ENCODE data around the gene ZNF697. TPM values are rescaled to one million over a fixed set of nuclear protein-coding genes. Genes with fewer than 3 reads are reported as not detected.

The ZNF697 gene
- total RNA-seq, 6 experiments from 2014 or later, result 7.5 to 8.5 (median 8.1) TPM

DNA sequence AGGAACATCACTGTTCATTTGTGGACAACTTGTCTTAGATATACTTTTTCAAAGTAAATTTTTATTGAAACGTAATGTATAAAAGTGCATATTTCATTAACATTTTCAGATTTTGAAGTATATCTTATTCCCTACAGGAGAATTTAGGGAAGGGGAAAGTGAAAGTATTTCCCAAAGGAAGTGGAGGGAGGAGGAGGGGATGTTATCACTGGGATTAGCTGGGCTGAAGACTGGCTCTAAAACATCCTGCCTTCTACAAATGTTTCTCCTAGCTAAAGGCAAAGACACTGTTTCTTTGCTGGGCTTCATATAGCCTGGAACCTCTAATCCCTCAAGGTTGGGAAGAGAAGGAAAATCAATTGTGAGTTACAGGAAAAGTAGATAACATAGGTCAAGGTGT lies 7.1 kb upstream of the ZNF697 start:
- TF ChIP-seq, protein P1, sequence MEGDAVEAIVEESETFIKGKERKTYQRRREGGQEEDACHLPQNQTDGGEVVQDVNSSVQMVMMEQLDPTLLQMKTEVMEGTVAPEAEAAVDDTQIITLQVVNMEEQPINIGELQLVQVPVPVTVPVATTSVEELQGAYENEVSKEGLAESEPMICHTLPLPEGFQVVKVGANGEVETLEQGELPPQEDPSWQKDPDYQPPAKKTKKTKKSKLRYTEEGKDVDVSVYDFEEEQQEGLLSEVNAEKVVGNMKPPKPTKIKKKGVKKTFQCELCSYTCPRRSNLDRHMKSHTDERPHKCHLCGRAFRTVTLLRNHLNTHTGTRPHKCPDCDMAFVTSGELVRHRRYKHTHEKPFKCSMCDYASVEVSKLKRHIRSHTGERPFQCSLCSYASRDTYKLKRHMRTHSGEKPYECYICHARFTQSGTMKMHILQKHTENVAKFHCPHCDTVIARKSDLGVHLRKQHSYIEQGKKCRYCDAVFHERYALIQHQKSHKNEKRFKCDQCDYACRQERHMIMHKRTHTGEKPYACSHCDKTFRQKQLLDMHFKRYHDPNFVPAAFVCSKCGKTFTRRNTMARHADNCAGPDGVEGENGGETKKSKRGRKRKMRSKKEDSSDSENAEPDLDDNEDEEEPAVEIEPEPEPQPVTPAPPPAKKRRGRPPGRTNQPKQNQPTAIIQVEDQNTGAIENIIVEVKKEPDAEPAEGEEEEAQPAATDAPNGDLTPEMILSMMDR (IDR thresholded peaks at IDR 0.05), result no peak
- H3K9me3 Mint-ChIP-seq, result no peaks in the 10 kb centered on the region
- H3K4me1 Mint-ChIP-seq (ENCODE audit: low read depth), result peaks cover 63% of the 10 kb centered on the region
- no peak for DNase-seq
- H3K36me3 Mint-ChIP-seq (ENCODE audit: low read depth), result peaks cover 4% of the 10 kb centered on the region; the same call in 1 of the 2 replicates
- no peak overlapping the region for H3K27ac Mint-ChIP-seq
- peaks cover 3% of the 10 kb centered on the region; the same call in 1 of the 2 replicates for H3K27me3 Mint-ChIP-seq (ENCODE audit: insufficient read depth)
- H3K4me3 Mint-ChIP-seq, result no peak overlapping the region

DNA sequence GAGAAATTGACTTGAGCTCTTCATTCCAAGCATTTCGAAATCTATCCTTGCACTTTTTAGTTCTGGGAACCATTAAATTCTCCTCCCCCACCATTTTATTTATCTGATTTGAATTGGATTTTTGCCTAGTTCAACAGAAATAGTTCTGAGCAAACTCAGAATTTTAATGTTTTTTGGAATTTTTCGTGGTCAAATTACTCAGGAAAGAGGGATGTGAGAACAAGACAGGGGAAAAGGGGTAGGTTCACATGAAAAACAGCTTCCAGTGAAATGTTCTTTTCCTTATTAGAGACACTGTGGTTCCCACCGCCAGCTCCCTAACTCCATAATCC lies 5.7 kb upstream of the ZNF697 start:
- DNase-seq, result peak; percentile 48
- H3K4me1 Mint-ChIP-seq (ENCODE audit: low read depth), result peaks cover 63% of the 10 kb centered on the region
- H3K4me3 Mint-ChIP-seq, result peak overlapping the region; percentile 18

DNA sequence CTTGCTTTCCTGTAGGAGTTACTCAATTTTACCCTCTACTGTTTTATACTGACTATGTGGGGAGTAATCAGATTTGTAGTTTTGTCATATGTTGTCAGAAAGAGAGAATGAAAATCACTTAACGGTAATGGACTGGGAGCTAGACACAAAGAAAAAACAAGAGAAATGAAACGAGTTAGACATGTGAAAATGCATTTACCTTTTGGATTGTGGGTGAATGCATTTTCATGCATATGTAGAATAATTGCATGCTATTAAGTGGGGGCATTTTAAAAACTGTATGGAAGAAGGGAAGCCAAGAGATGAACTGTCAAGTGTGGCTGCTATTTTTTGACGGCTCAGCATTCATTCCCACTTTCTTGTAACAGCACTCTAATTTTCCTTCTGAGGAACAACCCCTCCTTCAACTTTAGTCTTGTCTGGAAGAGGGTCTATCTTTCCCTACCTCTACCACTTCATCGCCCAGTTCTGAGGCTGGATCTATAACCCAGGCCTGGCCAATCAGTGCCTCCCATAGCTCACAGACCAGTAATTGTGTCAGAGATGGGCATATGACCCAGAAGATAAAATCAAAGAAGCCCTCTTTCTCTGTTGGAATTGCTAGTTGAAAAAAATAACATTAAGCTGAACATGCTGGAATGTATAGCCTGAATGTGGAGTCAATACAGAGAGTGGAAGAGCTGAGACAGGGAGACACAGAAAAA lies 5.2 kb upstream of the ZNF697 start:
- Mint-ChIP-seq H3K27me3 (ENCODE audit: insufficient read depth) (no peaks in the 10 kb centered on the region), H3K4me3 (peak overlapping the region; percentile 18), H3K36me3 (ENCODE audit: low read depth) (peaks cover 4% of the 10 kb centered on the region; the same call in 1 of the 2 replicates), H3K4me1 (ENCODE audit: low read depth) (peaks cover 66% of the 10 kb centered on the region), H3K27ac (peak overlapping the region; percentile 30), H3K9me3 (no peaks in the 10 kb centered on the region)
- DNase-seq, result no peak
- TF ChIP-seq, protein P1 (IDR thresholded peaks at IDR 0.05), result no peak

More for the DNA sequence above, 5.7 kb upstream of the ZNF697 start:
- H3K36me3 Mint-ChIP-seq (ENCODE audit: low read depth), result peaks cover 4% of the 10 kb centered on the region; the same call in 1 of the 2 replicates
- H3K9me3 Mint-ChIP-seq, result no peaks in the 10 kb centered on the region
- H3K27me3 Mint-ChIP-seq (ENCODE audit: insufficient read depth), result no peaks in the 10 kb centered on the region
- peak overlapping the region; percentile 30 for H3K27ac Mint-ChIP-seq
- TF ChIP-seq, protein P1 (IDR thresholded peaks at IDR 0.05), result no peak

DNA sequence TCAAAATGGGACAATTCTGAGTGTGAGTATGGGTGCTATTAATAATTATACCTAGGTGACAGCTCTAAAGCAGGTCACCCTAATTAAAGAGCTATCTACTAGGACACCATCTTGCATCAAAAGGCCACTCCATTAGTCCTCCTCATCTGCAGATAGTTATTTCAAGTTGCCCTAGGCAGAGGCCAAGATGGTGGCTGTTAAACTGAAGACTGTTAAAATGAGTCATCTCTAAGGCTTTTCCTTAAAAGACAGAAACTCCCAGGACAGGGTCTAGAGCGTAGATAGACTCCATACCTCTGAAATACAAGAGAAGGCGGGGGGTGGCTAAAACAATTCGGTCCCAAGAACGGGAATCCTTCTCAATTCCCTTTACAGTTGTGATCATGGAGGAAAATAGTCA lies 4.5 kb upstream of the ZNF697 start:
- DNase-seq, result peak; percentile 12
- no peaks in the 10 kb centered on the region for H3K9me3 Mint-ChIP-seq
- H3K36me3 Mint-ChIP-seq (ENCODE audit: low read depth), result peaks cover 4% of the 10 kb centered on the region; the same call in 1 of the 2 replicates
- peaks cover 66% of the 10 kb centered on the region for H3K4me1 Mint-ChIP-seq (ENCODE audit: low read depth)
- no peak overlapping the region for H3K27ac Mint-ChIP-seq
- no peaks in the 10 kb centered on the region for H3K27me3 Mint-ChIP-seq (ENCODE audit: insufficient read depth)
- no peak overlapping the region for H3K4me3 Mint-ChIP-seq
- TF ChIP-seq, protein P1 (IDR thresholded peaks at IDR 0.05), result no peak

DNA sequence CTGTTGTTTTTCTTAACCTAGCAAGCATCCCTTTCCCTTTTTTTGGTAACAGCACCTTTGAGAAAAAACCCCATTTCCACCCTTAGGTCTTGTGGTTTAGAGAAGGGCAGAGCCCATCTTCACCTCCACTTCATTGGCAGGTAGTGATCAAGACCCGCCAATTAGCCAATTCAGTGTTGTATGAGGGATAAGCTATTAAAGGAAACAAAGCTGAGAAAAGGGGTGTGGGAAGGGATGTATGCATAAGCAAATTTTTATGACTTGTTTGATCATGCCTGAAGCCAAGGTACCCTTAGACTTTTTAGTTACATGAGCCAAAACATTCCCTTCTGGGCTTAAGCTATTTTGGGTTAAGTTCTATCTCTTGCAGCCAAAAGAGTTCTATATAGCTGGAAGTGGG lies 3.6 kb upstream of the ZNF697 start:
- TF ChIP-seq, protein P1 (IDR thresholded peaks at IDR 0.05), result no peak
- Mint-ChIP-seq H3K36me3 (ENCODE audit: low read depth) (peaks cover 4% of the 10 kb centered on the region; the same call in 1 of the 2 replicates), H3K27me3 (ENCODE audit: insufficient read depth) (no peaks in the 10 kb centered on the region), H3K4me1 (ENCODE audit: low read depth) (peaks cover 68% of the 10 kb centered on the region), H3K4me3 (no peak overlapping the region), H3K27ac (no peak overlapping the region), H3K9me3 (no peaks in the 10 kb centered on the region)
- DNase-seq, result no peak

All from HFFc6 (cell line).